Islet of Langerhans (tissue), 1 donor: Measurements from ENCODE around the gene SLC52A1.
"Not testable (repeated sequence)": the region's sequence is repeated elsewhere in the genome, so short reads cannot be mapped to it uniquely, and the experiment has no call there.

Source experiments
- FAIRE-seq: peaks from one replicate; lab custom pipeline; 2011; peaks lifted over from hg19 to GRCh38; lab: Jason Lieb, UNC

Gene SLC52A1

DNA sequence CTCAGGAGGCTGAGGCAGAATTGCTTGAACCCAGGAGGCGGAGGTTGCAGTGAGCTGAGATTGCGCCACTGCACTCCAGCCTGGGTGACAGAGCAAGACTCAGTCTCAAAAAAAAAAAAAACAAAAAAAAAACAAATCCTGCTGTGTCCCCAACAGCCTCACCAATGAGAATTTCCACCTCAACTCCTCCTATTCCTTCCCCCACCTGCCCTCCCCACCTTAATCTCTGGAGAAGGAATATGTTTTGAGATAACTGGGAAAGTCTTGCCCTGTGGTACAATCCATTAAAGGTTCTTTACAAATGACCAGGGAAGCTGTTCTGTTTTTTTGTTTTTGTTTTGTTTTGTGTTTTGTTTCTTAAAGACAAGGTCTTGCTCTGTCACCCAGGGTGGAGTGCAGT is 5.1 kb downstream of the SLC52A1 start:
- not testable (repeated sequence) for FAIRE-seq

GRCh38 chr17:5027916-5028315 is 7.3 kb downstream of the SLC52A1 start:
- no peak for FAIRE-seq

- FAIRE-seq: no peak
These were observed 7.9 kb downstream of the SLC52A1 start for GRCh38 chr17:5027299-5027698.

GRCh38 chr17:5024604-5025003 is 10.6 kb downstream of the SLC52A1 start:
- no peak for FAIRE-seq

- no peak for FAIRE-seq
These were observed 11.6 kb downstream of the SLC52A1 start for GRCh38 chr17:5023588-5024147.

- FAIRE-seq: no peak
These were observed 13.0 kb downstream of the SLC52A1 start for GRCh38 chr17:5022171-5022711.

GRCh38 chr17:5020502-5021023 is 14.7 kb downstream of the SLC52A1 start:
- no peak for FAIRE-seq

DNA sequence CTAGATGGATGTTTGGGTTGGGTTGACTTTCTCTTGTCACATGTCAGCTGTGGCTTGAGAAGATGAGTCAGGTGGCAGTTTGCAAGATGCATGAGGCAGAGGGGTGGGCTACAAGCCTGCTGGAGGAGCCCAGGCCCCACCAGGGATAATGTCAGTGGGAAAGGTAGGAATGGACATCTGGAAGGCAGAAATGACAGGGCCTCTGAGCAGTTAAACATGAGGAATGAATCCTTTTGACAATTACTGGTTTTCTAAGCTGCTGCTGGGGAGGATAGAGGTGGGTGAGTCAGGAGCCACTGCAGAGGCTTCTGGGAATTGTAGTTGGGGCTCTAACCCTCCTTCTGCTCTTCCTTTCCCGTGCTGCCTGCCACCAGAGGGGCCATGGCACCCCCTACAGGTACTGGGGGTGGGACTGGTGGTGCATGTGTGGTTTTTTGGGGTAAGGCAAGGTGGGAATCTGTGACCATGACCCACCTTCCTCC is 15.7 kb downstream of the SLC52A1 start:
- FAIRE-seq: no peak

GRCh38 chr17:5014357-5014756 is 20.9 kb downstream of the SLC52A1 start:
- no peak for FAIRE-seq

DNA sequence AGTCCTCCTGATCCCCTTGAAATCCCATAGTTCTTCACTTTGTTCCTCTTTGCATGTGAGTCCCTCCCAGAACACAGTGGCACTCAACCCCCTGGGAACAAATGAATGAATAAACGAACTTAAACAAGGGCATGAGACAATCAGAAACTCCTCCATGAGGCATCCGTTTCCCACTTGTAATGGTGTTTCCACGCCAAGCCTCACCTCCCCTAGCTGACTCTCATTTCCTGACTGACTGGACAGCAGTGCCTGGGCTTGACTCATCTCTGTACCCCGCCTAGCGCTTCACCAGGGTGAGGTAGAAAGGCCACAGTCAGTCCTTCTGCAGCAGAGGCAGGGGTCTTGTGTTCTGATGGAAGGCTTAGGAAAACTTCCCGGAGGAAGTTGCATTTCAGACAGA is 23.3 kb downstream of the SLC52A1 start:
- no peak for FAIRE-seq

GRCh38 chr17:5003214-5003867 is 31.9 kb downstream of the SLC52A1 start:
- FAIRE-seq: no peak

GRCh38 chr17:5002121-5002788 is 33.0 kb downstream of the SLC52A1 start:
- no peak for FAIRE-seq

- FAIRE-seq: no peak
These were observed 35.0 kb downstream of the SLC52A1 start for GRCh38 chr17:5000237-5000639.

DNA sequence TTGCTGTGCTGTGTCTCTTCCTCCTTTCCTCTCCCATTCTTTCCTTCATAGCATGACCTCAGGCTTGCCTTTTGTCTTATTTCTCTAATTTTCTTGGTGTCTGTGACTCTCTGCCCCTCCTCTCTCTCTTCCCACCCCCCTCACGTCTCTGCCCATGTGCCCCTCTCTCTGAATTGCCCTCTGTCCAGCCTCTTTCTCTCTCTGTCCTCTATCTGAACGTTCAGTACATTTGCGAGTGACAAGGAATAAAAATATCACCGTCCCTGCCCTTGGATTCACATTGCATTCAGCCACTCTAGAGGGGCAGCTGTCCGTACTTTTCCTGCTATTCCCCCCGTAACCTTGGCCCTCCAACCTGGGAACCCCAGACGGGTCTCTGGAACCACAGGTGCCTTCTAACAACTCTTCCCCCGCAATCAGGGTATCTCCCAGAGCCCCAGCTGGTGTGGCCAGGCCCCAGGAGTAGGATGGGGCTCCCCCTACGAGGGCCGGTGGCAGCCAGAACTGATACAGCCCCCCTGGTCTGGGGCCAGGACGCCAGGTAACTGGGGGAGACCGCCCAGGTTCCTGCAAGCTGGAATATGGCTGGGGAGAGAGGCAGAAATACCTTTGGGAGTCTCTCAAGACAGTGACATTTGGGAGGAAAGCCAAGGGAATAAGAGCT is 35.7 kb downstream of the SLC52A1 start:
- FAIRE-seq: no peak

- FAIRE-seq: no peak
These were observed 36.3 kb downstream of the SLC52A1 start for GRCh38 chr17:4998732-4999429.

- no peak for FAIRE-seq
These were observed 37.0 kb downstream of the SLC52A1 start for GRCh38 chr17:4998027-4998731.

DNA sequence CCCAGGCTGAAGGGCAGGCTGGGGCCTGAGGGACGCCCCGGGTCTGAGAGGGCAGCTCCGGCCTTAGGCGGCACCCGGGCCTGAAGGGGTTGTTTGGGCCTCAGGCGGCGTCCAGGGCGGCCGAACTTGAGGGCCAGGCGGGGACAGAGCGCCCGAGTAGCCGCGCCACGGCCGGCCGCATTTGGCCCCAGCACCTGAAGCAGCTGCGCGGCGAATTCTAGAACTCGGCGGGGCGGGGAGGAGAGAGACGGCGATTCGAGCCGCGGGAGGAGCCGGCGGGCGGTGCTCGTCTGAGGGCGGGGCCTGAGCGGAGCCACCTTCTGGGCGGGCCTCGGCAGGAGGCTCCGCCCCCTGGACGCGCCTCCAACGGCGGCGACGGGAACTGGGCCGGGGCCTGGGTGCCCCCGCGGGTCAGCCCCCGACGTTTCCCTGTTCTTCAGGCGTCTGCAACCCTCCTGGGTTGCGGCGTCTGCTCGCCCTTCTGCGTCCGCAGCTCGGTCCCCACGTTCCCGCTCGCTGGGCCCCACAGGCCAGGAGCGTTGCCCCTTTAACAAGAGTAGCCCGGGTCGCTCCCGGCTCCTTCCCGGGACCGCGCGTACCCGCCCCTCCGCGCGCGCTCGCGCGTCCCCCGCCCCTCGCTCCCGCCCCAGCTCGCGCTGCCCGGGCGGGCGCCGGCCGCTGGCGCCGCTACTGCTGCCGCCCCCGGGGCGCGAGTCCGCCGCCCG is 37.8 kb downstream of the SLC52A1 start, which contains the start of the genes INCA1 and KIF1C:
Gene INCA1, minus strand, starts transcription at position 221 of the 725 bp plus-strand sequence. CDS start 3,085 bp downstream, outside the sequence.
Gene KIF1C, plus strand, starts transcription at position 649 of the 725 bp plus-strand sequence. CDS start 2,297 bp downstream, outside the sequence.
- FAIRE-seq: no peak

- FAIRE-seq: no peak
These were observed 41.1 kb downstream of the SLC52A1 start for GRCh38 chr17:4994081-4994595.

GRCh38 chr17:4987767-4988567 is 47.3 kb downstream of the SLC52A1 start:
- FAIRE-seq: no peak
